Liver (tissue), 3 donors: Measurements from ENCODE around the gene SETD7.

Experiments used
- ATF3 ChIP-seq: IDR thresholded peaks from 2 replicates; pipeline ENCODE4 v1.6.1; 2016; ENCODE audit warnings: antibody characterized with exemption
- CTCF ChIP-seq: fragments of 150-350 bp; IDR thresholded peaks from 2 replicates; pipeline ENCODE4 v1.5.1; 2017; ENCODE audit warnings: improper control_type of control experiment, low read depth, low read length; ENCODE audit not compliant: missing input control
- MAX ChIP-seq: IDR thresholded peaks from 2 replicates; pipeline ENCODE4 v1.6.1; 2016; ENCODE audit warnings: antibody characterized with exemption
- YY1 ChIP-seq: IDR thresholded peaks from 2 replicates; pipeline ENCODE4 v1.6.1; 2016; ENCODE audit warnings: antibody characterized with exemption, mild to moderate bottlenecking
- donor health status: healthy.
- donor health status: healthy.

- TF ChIP-seq CTCF (no peak), MAX (no peak), YY1 (no peak), ATF3 (no peak)
Measured at GRCh38 chr4:139568206-139568955, 12.4 kb upstream of the SETD7 start.
